ENCODE data around the gene ERCC2.
"Not testable (repeated sequence)": the region's sequence is repeated elsewhere in the genome, so short reads cannot be mapped to it uniquely, and the experiment has no call there.

The ERCC2 gene

GRCh38 chr19:45315304-45315703 is 55.1 kb downstream of the ERCC2 start:
- no peak overlapping the region for H3K4me3 ChIP-seq (replicated peaks; ENCODE audit: low read depth, low read length)
- no peak for TF ChIP-seq CTCF (IDR thresholded peaks at IDR 0.05; ENCODE audit: low read depth, low read length, missing control alignments)
- DNase-seq (ENCODE audit: extremely low read depth, low read depth): no peak

GRCh38 chr19:45314708-45315245 is 55.6 kb downstream of the ERCC2 start:
- no peak for DNase-seq (ENCODE audit: extremely low read depth, low read depth)
- no peak overlapping the region for H3K4me3 ChIP-seq (replicated peaks; ENCODE audit: low read depth, low read length)
- TF ChIP-seq CTCF (IDR thresholded peaks at IDR 0.05; ENCODE audit: low read depth, low read length, missing control alignments): no peak

GRCh38 chr19:45312285-45312684 is 58.1 kb downstream of the ERCC2 start:
- H3K4me3 ChIP-seq (replicated peaks; ENCODE audit: low read depth, low read length); DNase-seq (ENCODE audit: extremely low read depth, low read depth): not testable (repeated sequence)

GRCh38 chr19:45311621-45312020 is 58.8 kb downstream of the ERCC2 start:
- no peak overlapping the region for H3K4me3 ChIP-seq (replicated peaks; ENCODE audit: low read depth, low read length)
- TF ChIP-seq CTCF (IDR thresholded peaks at IDR 0.05; ENCODE audit: low read depth, low read length, missing control alignments): no peak
- no peak for DNase-seq (ENCODE audit: extremely low read depth, low read depth)

GRCh38 chr19:45309322-45309721 is 61.1 kb downstream of the ERCC2 start:
- not testable (repeated sequence) for DNase-seq (ENCODE audit: extremely low read depth, low read depth); H3K4me3 ChIP-seq (replicated peaks; ENCODE audit: low read depth, low read length)

GRCh38 chr19:45307361-45307760 is 63.0 kb downstream of the ERCC2 start:
- TF ChIP-seq CTCF (IDR thresholded peaks at IDR 0.05; ENCODE audit: low read depth, low read length, missing control alignments): no peak
- H3K4me3 ChIP-seq (replicated peaks; ENCODE audit: low read depth, low read length): no peak overlapping the region
- DNase-seq (ENCODE audit: extremely low read depth, low read depth): no peak

GRCh38 chr19:45306518-45307027 is 63.8 kb downstream of the ERCC2 start:
- no peak for TF ChIP-seq CTCF (IDR thresholded peaks at IDR 0.05; ENCODE audit: low read depth, low read length, missing control alignments)
- DNase-seq (ENCODE audit: extremely low read depth, low read depth): no peak
- no peak overlapping the region for H3K4me3 ChIP-seq (replicated peaks; ENCODE audit: low read depth, low read length)

GRCh38 chr19:45306040-45306439 is 64.3 kb downstream of the ERCC2 start:
- TF ChIP-seq CTCF (IDR thresholded peaks at IDR 0.05; ENCODE audit: low read depth, low read length, missing control alignments): no peak
- no peak for DNase-seq (ENCODE audit: extremely low read depth, low read depth)
- no peak overlapping the region for H3K4me3 ChIP-seq (replicated peaks; ENCODE audit: low read depth, low read length)
